Measurements from ENCODE around the gene PPP1R17. TPM values are rescaled to one million over a fixed set of nuclear protein-coding genes. Genes with fewer than 3 reads are reported as not detected.
A peak's percentile ranks its signal among the peaks of the same experiment; 100 is the strongest.

Gene PPP1R17
- total and polyA plus RNA-seq, 7 experiments from 2014 or later = 1.4 TPM; not detected in 6

GRCh38 chr7:31679574-31680305 is 7.3 kb upstream of the PPP1R17 start:
- ChIA-PET POLR2A (no interaction called here), CTCF (interaction anchor here (0.7 kb wide), 1 partner anchor 851 kb away, joined by 3 read pairs; no protein-coding TSS in a partner anchor)
- Mint-ChIP-seq H3K27me3 (no peaks in the 10 kb centered on the region), H3K36me3 (no peaks in the 10 kb centered on the region), H3K27ac (no peak overlapping the region), H3K9me3 (peaks cover 0 to 12% (median 0%) of the 10 kb centered on the region in 11 donors), H3K4me1 (no peaks in the 10 kb centered on the region), H3K4me3 (no peak overlapping the region)
- Histone ChIP-seq H3K4me1 (ENCODE audit: control insufficient read depth in 2 of 2, insufficient read depth in 2 of 2, low read length in 2 of 2) (no peaks in the 10 kb centered on the region), H3K9me3 (ENCODE audit: control insufficient read depth in 2 of 3, low read length in 3 of 3) (no peaks in the 10 kb centered on the region), H3K36me3 (ENCODE audit: control insufficient read depth in 2 of 3, insufficient read depth in 3 of 3, low read length in 3 of 3) (no peaks in the 10 kb centered on the region), H3K27ac (ENCODE audit: low read depth, low read length) (no peak overlapping the region), H3K4me3 (ENCODE audit: low read length) (no peak overlapping the region), H3K27me3 (ENCODE audit: control insufficient read depth in 2 of 2, insufficient read depth in 2 of 2, low read length in 2 of 2) (no peaks in the 10 kb centered on the region)
- DNase-seq (no peak), ATAC-seq (no peak)
- intact Hi-C loops (cut with micrococcal nuclease) = no loop called here

DNA sequence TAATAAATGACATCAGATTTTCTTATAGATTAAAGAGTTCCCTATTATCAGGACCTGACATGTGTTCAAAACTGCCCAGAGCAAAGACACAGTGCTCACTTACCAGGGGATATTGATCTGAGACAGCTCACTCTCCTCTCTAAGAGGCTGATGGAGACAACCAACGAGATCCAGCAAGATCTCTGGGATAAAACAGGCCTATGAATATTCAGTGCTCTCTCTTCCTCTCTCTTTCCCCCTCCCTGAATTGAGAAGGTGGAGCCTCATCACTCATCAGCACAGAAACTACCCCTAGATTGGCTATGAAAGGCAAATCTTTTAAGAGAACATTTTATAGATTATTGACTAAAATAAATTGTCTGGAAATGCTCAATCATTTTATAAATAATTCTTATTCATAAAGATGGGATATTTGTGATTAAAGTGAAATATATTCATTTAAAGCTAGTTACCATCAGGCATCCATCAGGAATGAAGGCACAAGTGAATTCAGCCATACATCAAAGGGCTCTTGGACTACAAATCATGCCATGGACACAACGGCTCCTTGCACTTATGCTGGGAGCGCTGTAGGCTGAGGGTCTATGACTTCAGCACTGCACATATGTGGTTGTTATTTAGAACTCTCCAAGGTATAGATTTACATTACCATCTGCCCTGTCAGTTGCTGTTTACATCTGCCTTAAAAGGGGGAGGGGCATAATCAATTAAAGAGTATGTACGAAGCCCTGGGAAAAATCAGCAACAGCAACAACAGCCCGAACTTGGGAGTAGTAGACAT is 3.4 kb upstream of the PPP1R17 start:
- intact Hi-C loops (cut with micrococcal nuclease) = no loop called here
- Mint-ChIP-seq H3K9me3 (peaks cover 0 to 7% (median 0%) of the 10 kb centered on the region in 11 donors), H3K4me3 (no peak overlapping the region), H3K4me1 (no peaks in the 10 kb centered on the region), H3K36me3 (no peaks in the 10 kb centered on the region), H3K27me3 (peaks cover 0 to 3% (median 0%) of the 10 kb centered on the region in 5 donors), H3K27ac (no peak overlapping the region)
- ATAC-seq (no peak), DNase-seq (no peak)
- H3K27me3 ChIP-seq (ENCODE audit: control insufficient read depth in 2 of 2, insufficient read depth in 2 of 2, low read length in 2 of 2) = no peaks in the 10 kb centered on the region
- H3K4me1 ChIP-seq (ENCODE audit: control insufficient read depth in 2 of 2, insufficient read depth in 2 of 2, low read length in 2 of 2) = no peaks in the 10 kb centered on the region
- ChIA-PET CTCF (no interaction called here), POLR2A (no interaction called here)
- H3K36me3 ChIP-seq (ENCODE audit: control insufficient read depth in 2 of 3, insufficient read depth in 3 of 3, low read length in 3 of 3) = no peaks in the 10 kb centered on the region
- H3K4me3 ChIP-seq (ENCODE audit: low read length) = no peak overlapping the region
- H3K27ac ChIP-seq (ENCODE audit: low read depth, low read length) = no peak overlapping the region
- H3K9me3 ChIP-seq (ENCODE audit: control insufficient read depth in 2 of 3, low read length in 3 of 3) = no peaks in the 10 kb centered on the region

- Mint-ChIP-seq H3K27ac (no peak overlapping the region), H3K4me3 (no peak overlapping the region), H3K27me3 (peaks cover 0 to 4% (median 0%) of the 10 kb centered on the region in 5 donors), H3K9me3 (peaks cover 0 to 7% (median 0%) of the 10 kb centered on the region in 11 donors), H3K36me3 (no peaks in the 10 kb centered on the region), H3K4me1 (no peaks in the 10 kb centered on the region)
- Histone ChIP-seq H3K9me3 (ENCODE audit: control insufficient read depth in 2 of 3, low read length in 3 of 3) (no peaks in the 10 kb centered on the region), H3K27ac (ENCODE audit: low read depth, low read length) (no peak overlapping the region), H3K4me3 (ENCODE audit: low read length) (no peak overlapping the region), H3K36me3 (ENCODE audit: control insufficient read depth in 2 of 3, insufficient read depth in 3 of 3, low read length in 3 of 3) (no peaks in the 10 kb centered on the region), H3K27me3 (ENCODE audit: control insufficient read depth in 2 of 2, insufficient read depth in 2 of 2, low read length in 2 of 2) (no peaks in the 10 kb centered on the region), H3K4me1 (ENCODE audit: control insufficient read depth in 2 of 2, insufficient read depth in 2 of 2, low read length in 2 of 2) (no peaks in the 10 kb centered on the region)
- DNase-seq (no peak), ATAC-seq (peak; percentile 74)
- ChIA-PET CTCF (no interaction called here), POLR2A (no interaction called here)
- intact Hi-C loops (cut with micrococcal nuclease) = no loop called here
These were observed 1.4 kb downstream of the PPP1R17 start for GRCh38 chr7:31688372-31688771.

DNA sequence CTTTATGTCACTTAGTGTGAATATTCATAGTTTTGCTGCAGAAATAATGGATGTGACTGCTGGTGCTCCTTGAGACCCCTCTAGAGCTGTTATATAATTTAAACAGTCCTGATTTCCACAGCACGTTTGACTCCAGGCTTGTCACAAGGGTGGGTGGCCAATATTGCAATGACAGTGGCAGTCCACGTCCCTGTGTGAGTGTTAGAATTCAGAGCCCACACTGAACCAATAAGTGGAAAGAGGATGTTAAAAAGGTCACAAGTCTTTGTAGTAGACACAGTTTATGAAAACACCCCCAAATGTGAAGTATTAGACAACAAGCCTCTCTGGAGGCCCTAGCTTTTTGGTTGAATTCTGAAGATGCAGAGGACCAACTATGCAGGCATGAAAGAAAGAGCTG is 2.0 kb downstream of the PPP1R17 start:
- intact Hi-C loops (cut with micrococcal nuclease) = no loop called here
- Mint-ChIP-seq H3K36me3 (no peaks in the 10 kb centered on the region), H3K27me3 (peaks cover 0 to 4% (median 0%) of the 10 kb centered on the region in 5 donors), H3K27ac (no peak overlapping the region), H3K4me3 (no peak overlapping the region), H3K4me1 (no peaks in the 10 kb centered on the region), H3K9me3 (peaks cover 0 to 7% (median 0%) of the 10 kb centered on the region in 11 donors)
- DNase-seq = no peak
- H3K4me3 ChIP-seq (ENCODE audit: low read length) = no peak overlapping the region
- ChIA-PET CTCF (no interaction called here), POLR2A (no interaction called here)
- no peaks in the 10 kb centered on the region for H3K9me3 ChIP-seq (ENCODE audit: control insufficient read depth in 2 of 3, low read length in 3 of 3)
- no peaks in the 10 kb centered on the region for H3K27me3 ChIP-seq (ENCODE audit: control insufficient read depth in 2 of 2, insufficient read depth in 2 of 2, low read length in 2 of 2)
- no peaks in the 10 kb centered on the region for H3K4me1 ChIP-seq (ENCODE audit: control insufficient read depth in 2 of 2, insufficient read depth in 2 of 2, low read length in 2 of 2)
- H3K36me3 ChIP-seq (ENCODE audit: control insufficient read depth in 2 of 3, insufficient read depth in 3 of 3, low read length in 3 of 3) = no peaks in the 10 kb centered on the region
- peak; percentile 12 for ATAC-seq
- no peak overlapping the region for H3K27ac ChIP-seq (ENCODE audit: low read depth, low read length)

- DNase-seq = no peak
- H3K27me3 ChIP-seq (ENCODE audit: control insufficient read depth in 2 of 2, insufficient read depth in 2 of 2, low read length in 2 of 2) = no peaks in the 10 kb centered on the region
- CTCF ChIA-PET = no interaction called here
These were observed 3.9 kb downstream of the PPP1R17 start for GRCh38 chr7:31690935-31691334.

DNA sequence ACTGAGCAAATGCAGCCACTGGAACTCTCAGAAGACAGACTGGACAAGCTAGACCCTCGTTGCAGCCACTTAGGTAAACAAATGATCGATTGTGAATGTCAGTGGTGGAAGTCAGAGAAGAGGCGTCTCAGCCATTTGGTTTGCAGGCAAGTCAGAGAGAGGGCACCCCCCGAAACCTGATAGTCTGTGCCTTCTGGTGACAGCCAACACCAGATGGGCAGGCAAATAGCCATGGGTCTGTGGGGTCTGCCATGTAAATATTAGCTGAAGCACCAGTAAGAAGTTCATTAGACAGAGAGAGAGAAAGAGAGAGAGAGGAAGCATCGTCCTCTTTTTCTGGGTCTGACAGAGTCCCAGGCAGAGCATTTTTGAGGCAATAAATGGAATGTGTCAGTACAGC is 5.4 kb downstream of the PPP1R17 start:
- H3K36me3 ChIP-seq (ENCODE audit: control insufficient read depth in 2 of 3, insufficient read depth in 3 of 3, low read length in 3 of 3) = no peaks in the 10 kb centered on the region
- no peaks in the 10 kb centered on the region for H3K4me1 ChIP-seq (ENCODE audit: control insufficient read depth in 2 of 2, insufficient read depth in 2 of 2, low read length in 2 of 2)
- Mint-ChIP-seq H3K9me3 (peaks cover 0 to 9% (median 0%) of the 10 kb centered on the region in 11 donors), H3K27me3 (peaks cover 0 to 11% (median 0%) of the 10 kb centered on the region in 5 donors), H3K4me1 (no peaks in the 10 kb centered on the region), H3K27ac (no peak overlapping the region), H3K4me3 (no peak overlapping the region), H3K36me3 (no peaks in the 10 kb centered on the region)
- H3K4me3 ChIP-seq (ENCODE audit: low read length) = no peak overlapping the region
- intact Hi-C loops (cut with micrococcal nuclease) = no loop called here
- CTCF ChIA-PET = no interaction called here
- H3K27ac ChIP-seq (ENCODE audit: low read depth, low read length) = no peak overlapping the region
- ATAC-seq (no peak), DNase-seq (no peak)
- POLR2A ChIA-PET = no interaction called here
- no peaks in the 10 kb centered on the region for H3K27me3 ChIP-seq (ENCODE audit: control insufficient read depth in 2 of 2, insufficient read depth in 2 of 2, low read length in 2 of 2)
- H3K9me3 ChIP-seq (ENCODE audit: control insufficient read depth in 2 of 3, low read length in 3 of 3) = no peaks in the 10 kb centered on the region

More at GRCh38 chr7:31690935-31691334, 3.9 kb downstream of the PPP1R17 start:
- intact Hi-C loops (cut with micrococcal nuclease) = no loop called here
- Histone ChIP-seq H3K9me3 (ENCODE audit: control insufficient read depth in 2 of 3, low read length in 3 of 3) (no peaks in the 10 kb centered on the region), H3K4me3 (ENCODE audit: low read length) (no peak overlapping the region), H3K27ac (ENCODE audit: low read depth, low read length) (no peak overlapping the region), H3K36me3 (ENCODE audit: control insufficient read depth in 2 of 3, insufficient read depth in 3 of 3, low read length in 3 of 3) (no peaks in the 10 kb centered on the region), H3K4me1 (ENCODE audit: control insufficient read depth in 2 of 2, insufficient read depth in 2 of 2, low read length in 2 of 2) (no peaks in the 10 kb centered on the region)
- Mint-ChIP-seq H3K4me3 (no peak overlapping the region), H3K27ac (no peak overlapping the region), H3K9me3 (peaks cover 0 to 12% (median 0%) of the 10 kb centered on the region in 11 donors), H3K4me1 (no peaks in the 10 kb centered on the region), H3K36me3 (no peaks in the 10 kb centered on the region), H3K27me3 (peaks cover 0 to 11% (median 0%) of the 10 kb centered on the region in 5 donors)
- POLR2A ChIA-PET = no interaction called here
- ATAC-seq = no peak
